Measurements from ENCODE around the gene DNMT3L. TPM values are rescaled to one million over a fixed set of nuclear protein-coding genes. Genes with fewer than 3 reads are reported as not detected.

The DNMT3L gene
- total RNA-seq, 6 experiments from 2014 or later, result not detected

DNA sequence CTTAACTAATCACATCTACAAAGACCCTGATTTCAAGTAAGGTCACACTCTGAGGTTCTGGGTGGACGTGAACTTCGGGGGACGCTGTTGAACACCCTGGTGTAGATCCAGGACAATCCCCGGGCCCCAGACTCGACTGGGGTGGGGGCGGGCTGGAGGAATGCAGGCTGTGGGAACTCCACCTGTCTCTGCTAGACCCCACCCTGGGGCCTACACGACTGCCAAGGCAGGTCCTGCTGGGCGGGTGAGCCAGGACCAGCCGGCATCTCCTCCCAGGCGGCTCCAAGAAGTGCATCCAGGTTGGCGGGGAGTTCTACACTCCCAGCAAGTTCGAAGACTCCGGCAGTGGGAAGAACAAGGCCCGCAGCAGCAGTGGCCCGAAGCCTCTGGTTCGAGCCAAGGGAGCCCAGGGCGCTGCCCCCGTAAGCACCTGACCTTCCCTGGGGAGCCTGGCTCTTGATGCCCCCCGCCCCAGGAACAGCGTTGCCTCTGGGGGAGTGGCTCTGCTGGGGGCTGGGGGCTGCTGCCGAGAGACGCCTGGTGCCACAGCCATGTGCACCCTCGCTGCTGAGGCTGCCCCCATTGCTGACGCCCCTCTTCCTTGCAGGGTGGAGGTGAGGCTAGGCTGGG lies 27.8 kb upstream of the DNMT3L start:
- Mint-ChIP-seq H3K4me1 (ENCODE audit: low read depth) (no peaks in the 10 kb centered on the region), H3K9me3 (no peaks in the 10 kb centered on the region), H3K27me3 (ENCODE audit: insufficient read depth) (peaks cover 7% of the 10 kb centered on the region), H3K4me3 (no peak overlapping the region), H3K36me3 (ENCODE audit: low read depth) (no peaks in the 10 kb centered on the region), H3K27ac (no peak overlapping the region)
- TF ChIP-seq, protein P1, sequence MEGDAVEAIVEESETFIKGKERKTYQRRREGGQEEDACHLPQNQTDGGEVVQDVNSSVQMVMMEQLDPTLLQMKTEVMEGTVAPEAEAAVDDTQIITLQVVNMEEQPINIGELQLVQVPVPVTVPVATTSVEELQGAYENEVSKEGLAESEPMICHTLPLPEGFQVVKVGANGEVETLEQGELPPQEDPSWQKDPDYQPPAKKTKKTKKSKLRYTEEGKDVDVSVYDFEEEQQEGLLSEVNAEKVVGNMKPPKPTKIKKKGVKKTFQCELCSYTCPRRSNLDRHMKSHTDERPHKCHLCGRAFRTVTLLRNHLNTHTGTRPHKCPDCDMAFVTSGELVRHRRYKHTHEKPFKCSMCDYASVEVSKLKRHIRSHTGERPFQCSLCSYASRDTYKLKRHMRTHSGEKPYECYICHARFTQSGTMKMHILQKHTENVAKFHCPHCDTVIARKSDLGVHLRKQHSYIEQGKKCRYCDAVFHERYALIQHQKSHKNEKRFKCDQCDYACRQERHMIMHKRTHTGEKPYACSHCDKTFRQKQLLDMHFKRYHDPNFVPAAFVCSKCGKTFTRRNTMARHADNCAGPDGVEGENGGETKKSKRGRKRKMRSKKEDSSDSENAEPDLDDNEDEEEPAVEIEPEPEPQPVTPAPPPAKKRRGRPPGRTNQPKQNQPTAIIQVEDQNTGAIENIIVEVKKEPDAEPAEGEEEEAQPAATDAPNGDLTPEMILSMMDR (IDR thresholded peaks at IDR 0.05), result no peak
- no peak for DNase-seq

DNA sequence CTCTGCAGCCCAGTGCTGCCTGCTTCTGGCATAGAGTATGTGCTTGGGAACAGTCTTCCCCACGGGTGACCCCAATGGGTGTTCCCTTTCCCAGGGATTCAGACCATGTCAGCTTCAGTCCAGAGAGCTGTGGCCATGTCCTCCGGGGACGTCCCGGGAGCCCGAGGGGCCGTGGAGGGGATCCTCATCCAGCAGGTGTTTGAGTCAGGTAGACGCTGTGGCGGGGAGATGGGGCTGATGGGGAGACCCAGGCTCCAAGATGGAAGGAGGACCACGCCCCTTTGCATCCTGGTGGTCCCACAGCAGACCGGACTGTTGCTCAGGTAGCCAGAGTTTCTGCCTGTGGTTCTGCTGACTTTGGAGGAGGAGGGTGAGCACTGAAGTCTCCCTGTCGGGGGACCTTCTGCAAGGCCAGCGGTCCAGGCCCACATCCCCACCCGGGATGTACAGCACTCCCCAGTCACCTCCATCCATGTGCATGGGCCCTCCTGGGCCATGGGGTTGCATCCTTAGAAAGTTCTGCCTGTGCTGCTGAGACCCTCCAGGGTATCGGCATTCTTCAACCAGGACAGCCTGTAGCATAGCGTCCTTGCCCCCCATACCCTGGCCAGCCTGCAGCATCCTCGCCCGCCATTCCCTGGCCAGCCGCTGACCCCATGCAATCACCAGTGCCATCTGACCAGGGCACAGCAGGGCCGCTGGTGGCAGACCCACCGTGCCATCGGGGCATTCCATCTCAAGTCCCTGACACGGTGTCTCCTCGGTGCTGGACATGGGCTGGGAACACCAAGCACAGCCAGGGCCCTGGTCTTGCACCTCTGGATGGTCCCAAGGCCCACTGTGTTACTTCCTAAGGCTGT lies 26.8 kb upstream of the DNMT3L start:
- TF ChIP-seq, protein P1 (IDR thresholded peaks at IDR 0.05), result no peak
- Mint-ChIP-seq H3K27ac (no peak overlapping the region), H3K4me1 (ENCODE audit: low read depth) (no peaks in the 10 kb centered on the region), H3K36me3 (ENCODE audit: low read depth) (no peaks in the 10 kb centered on the region), H3K9me3 (no peaks in the 10 kb centered on the region), H3K27me3 (ENCODE audit: insufficient read depth) (peaks cover 7% of the 10 kb centered on the region), H3K4me3 (no peak overlapping the region)
- DNase-seq, result no peak

DNA sequence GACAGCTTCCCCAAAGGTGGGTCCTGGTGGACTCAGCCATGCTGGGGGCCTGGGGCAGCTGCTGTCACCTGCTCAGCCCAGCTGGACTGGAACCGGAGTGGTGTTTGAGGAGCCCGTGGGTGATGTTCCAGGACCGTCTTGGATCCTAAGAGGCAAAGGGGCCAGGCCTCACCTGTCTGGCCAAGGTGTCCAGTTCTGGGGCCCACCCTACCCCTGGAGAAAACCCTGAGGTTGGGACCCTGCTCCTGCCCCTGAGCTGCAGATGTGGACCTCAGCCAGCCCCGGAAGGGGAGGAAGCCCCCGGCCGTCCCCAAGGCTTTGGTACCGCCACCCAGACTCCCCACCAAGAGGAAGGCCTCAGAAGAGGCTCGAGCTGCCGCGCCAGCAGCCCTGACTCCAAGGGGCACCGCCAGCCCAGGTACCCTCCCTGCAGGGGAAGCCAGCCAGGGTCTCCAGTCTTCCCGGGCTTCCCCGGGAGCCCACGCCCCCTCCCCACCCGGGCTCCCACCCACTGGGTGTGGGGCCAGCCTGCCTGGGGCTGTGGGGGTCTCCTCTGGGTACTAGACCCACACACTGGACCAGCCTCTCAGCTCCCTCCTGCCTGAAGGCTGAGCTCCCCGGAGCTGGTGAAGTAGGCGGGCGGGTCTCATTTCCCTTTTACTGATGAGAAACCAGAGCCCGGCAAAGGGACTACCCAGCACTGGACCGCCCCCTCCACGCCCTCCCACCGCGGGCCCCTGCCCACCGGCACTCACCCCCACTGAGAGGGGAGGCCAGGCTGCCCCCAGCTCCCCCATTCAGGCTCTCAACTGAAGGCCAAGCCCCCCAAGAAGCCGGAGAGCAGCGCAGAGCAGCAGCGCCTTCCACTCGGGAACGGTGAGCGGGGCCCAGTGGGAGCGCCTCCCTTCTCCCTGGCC lies 25.3 kb upstream of the DNMT3L start:
- H3K36me3 Mint-ChIP-seq (ENCODE audit: low read depth), result no peaks in the 10 kb centered on the region
- H3K27ac Mint-ChIP-seq, result no peak overlapping the region
- no peak overlapping the region for H3K4me3 Mint-ChIP-seq
- H3K9me3 Mint-ChIP-seq, result no peaks in the 10 kb centered on the region
- DNase-seq, result no peak
- no peaks in the 10 kb centered on the region for H3K4me1 Mint-ChIP-seq (ENCODE audit: low read depth)
- TF ChIP-seq, protein P1 (IDR thresholded peaks at IDR 0.05), result no peak
- peaks cover 12% of the 10 kb centered on the region for H3K27me3 Mint-ChIP-seq (ENCODE audit: insufficient read depth)

DNA sequence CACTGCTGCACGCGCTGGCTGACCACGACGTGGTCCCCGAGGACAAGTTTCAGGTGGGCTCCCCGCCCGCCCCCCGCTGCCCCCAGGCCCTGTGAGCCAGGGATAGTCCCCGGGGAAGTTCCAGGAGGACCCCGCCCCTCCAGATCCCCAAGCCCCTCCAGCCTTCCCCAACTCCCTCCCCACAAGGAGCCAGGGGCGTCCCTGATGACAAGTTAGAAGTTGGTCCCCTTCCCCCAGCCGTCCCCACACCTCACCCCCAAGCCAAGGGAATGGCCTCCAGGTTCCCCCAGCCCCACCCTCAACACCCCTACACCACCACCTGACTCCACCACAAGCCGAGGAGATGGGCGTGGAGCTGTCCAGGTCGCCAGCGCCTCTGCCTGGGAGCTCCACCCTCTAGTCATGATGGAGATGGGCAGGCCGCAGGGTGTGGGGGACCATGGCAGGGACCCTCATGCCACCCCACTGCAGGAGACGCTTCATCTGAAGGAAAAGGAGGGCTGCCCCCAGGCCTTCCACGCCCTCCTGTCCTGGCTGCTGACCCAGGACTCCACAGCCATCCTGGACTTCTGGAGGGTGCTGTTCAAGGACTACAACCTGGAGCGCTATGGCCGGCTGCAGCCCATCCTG lies 24.5 kb upstream of the DNMT3L start:
- Mint-ChIP-seq H3K9me3 (no peaks in the 10 kb centered on the region), H3K27me3 (ENCODE audit: insufficient read depth) (peaks cover 12% of the 10 kb centered on the region), H3K27ac (no peak overlapping the region), H3K36me3 (ENCODE audit: low read depth) (no peaks in the 10 kb centered on the region), H3K4me1 (ENCODE audit: low read depth) (no peaks in the 10 kb centered on the region), H3K4me3 (no peak overlapping the region)
- no peak for DNase-seq
- TF ChIP-seq, protein P1 (IDR thresholded peaks at IDR 0.05), result no peak
